Epithelial cell of proximal tubule (primary cell): ENCODE measurements around the gene SBF1. TPM values are rescaled to one million over a fixed set of nuclear protein-coding genes. Genes with fewer than 3 reads are reported as not detected.

Experiments
- DNase-seq: peaks from one replicate; pipeline ENCODE4 v3.0.0-alpha.2; 2011; ENCODE audit warnings: low read depth
- H3K4me3 ChIP-seq: 2 replicates; pipeline ENCODE4 v1.5.1; 2011; ENCODE audit warnings: low read depth, mild to moderate bottlenecking, low read length
- CTCF ChIP-seq: conservative IDR thresholded peaks from 2 replicates; pipeline ENCODE4 v1.5.1; 2012; ENCODE audit warnings: low read depth, mild to moderate bottlenecking, low read length
- total RNA-seq: library from RNA; depleted of rRNA; stranded (reverse); fragments of >200 nt; gene quantifications from 2 replicates; pipeline ENCODE4 v1.2.3, GENCODE V29; 2015

The SBF1 gene
- total RNA-seq, 1 donor from 2014 or later: 56.6 TPM

- no peak overlapping the region for H3K4me3 ChIP-seq
- DNase-seq: no peak
- TF ChIP-seq CTCF: no peak
Measured at GRCh38 chr22:50500452-50500851, 25.6 kb upstream of the SBF1 start.

GRCh38 chr22:50498322-50498890 lies 23.6 kb upstream of the SBF1 start:
- peak; percentile 82 for TF ChIP-seq CTCF
- peak overlapping the region; percentile 12 for H3K4me3 ChIP-seq
- no peak for DNase-seq

GRCh38 chr22:50497093-50497492 lies 22.3 kb upstream of the SBF1 start:
- TF ChIP-seq CTCF: no peak
- H3K4me3 ChIP-seq: no peak overlapping the region
- DNase-seq: no peak

GRCh38 chr22:50490531-50491308 lies 15.9 kb upstream of the SBF1 start:
- H3K4me3 ChIP-seq: no peak overlapping the region
- TF ChIP-seq CTCF: no peak
- DNase-seq: no peak

- TF ChIP-seq CTCF: no peak
- no peak for DNase-seq
- no peak overlapping the region for H3K4me3 ChIP-seq
Measured at GRCh38 chr22:50489363-50490243, 14.8 kb upstream of the SBF1 start.

GRCh38 chr22:50488886-50489285 lies 14.1 kb upstream of the SBF1 start:
- TF ChIP-seq CTCF: no peak
- no peak for DNase-seq
- H3K4me3 ChIP-seq: no peak overlapping the region
